Left hindlimb (tissue), 1 donor: ENCODE results near the gene NT5C.
A peak's percentile ranks its signal among the peaks of the same experiment; 100 is the strongest.
"Not testable (repeated sequence)": the region's sequence is repeated elsewhere in the genome, so short reads cannot be mapped to it uniquely, and the experiment has no call there.

ENCODE experiments used
- DNase-seq: peaks from one replicate; pipeline ENCODE4 v3.0.0-alpha.2; 2018

The NT5C gene

DNA sequence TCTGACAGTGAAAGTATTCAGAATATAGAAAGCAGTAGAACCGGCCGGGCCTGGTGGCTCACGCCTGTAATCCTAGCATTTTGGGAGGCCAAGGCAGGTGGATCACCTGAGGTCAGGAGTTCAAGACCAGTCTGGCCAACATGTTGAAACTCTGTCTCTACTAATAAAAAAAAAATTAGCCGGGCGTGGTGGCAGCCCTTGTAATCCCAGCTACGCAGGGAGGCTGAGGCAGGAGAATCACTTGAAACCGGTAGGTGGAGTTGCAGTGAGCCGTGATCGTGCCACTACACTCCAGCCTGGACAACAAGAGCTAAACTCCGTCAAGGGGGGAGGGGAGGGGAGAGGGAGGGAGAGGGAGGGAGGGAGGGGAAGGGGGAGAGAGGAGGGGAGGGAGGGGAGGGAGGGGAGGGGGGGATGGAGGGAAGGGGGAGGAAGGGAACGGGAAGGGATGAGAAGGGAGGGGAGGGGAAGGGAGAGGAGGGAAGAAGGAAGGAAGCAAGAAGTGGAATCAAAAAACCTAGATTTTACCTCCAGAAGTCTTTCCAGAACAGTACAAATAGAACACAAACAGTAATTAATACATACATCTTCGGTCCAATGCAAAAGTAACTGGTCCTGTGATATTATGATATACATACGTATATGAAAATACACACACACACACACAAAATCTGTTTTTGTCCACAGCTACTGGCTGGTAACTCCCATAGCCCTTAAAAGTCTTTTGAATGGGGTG, 10.9 kb upstream of the NT5C start:
- DNase-seq = no peak

- DNase-seq = no peak
Observed at GRCh38 chr17:75138519-75138918, 7.0 kb upstream of the NT5C start.

DNA sequence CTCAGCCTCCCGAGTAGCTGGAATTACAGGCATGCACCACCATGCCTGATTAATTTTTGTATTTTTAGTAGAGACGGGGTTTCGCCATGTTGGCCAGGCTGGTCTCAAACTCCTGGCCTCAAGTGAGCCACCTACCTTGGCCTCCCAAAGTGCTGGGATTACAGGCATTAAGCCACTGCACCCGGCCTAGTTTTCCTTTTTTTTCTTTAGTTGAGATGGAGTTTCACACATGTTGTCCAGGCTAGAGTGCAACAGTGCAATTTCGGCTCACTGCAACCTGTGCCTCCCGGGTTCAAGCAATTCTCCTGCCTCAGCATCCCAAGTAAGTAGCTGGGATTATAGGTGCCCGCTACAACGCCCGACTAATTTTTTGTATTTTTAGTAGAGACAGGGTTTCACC, 6.2 kb upstream of the NT5C start:
- DNase-seq = not testable (repeated sequence)

DNA sequence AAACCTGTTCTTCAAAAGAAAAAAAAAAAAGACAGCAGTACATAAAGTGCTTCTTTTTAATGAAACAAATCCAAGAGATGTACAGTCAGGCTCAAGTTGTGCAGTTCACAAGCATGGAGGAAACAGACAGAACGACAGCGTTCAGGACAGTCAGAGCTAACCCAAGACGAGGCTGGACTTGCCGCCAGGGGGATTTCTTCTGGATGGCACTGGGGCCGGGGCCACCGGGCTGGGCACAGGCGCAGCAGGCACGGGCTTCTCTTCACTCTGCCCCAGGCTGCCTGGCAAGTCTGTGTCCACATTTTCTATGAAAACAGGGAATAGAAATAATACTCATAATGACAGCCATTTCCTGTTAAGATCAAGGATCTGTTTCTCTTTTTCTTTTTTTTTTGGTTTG, 4.4 kb upstream of the NT5C start:
- no peak for DNase-seq

- no peak for DNase-seq
Observed at GRCh38 chr17:75135452-75135851, 3.9 kb upstream of the NT5C start.

- not testable (repeated sequence) for DNase-seq
Observed at GRCh38 chr17:75133607-75134347, 2.2 kb upstream of the NT5C start.

- DNase-seq = no peak
Observed at GRCh38 chr17:75133001-75133400, 1.5 kb upstream of the NT5C start.

DNA sequence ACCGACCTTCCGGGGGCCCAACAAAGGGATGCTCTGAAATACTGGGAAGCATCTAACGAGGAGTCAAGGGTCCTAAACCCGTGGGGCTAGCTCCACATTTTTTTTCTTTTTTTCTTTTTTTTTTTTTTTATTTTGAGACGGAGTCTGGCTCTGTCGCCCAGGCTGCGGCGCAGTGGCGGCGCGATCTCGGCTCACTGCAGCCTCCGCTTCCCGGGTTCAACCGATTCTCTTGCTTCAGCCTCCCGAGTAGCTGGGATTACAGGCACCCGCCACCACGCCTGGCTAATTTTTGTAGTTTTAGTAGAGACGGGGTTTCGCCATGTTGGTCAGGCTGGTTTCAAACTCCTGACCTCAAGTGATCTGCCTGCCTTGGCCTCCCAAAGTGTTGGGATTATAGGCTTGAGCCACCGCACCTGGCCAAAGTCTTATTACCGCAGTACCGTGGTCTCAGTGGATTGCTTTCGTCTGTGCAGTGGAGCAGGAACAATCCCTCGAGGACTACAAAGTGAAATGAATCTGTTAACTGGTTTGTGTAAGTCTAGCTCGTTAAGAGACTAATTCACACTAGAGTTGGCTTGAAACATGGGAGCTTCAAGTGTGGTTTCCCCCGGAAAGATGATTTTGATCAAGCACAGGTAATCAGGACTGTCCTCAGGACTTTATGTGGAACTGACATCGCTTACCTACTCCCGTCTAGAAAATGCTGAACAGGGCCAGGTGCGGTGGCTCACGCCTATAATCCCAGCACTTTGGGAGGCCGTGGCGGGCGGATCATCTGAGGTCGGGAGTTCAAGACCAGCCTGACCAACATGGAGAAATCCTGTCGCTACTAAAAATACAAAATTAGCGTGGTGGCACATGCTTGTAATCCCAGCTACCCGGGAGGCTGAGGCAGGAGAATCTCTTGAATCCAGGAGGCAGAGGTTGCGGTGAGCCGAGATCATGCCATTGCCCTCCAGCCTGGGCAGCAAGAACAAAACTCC, 767 bp upstream of the NT5C start:
- DNase-seq = not testable (repeated sequence)

DNA sequence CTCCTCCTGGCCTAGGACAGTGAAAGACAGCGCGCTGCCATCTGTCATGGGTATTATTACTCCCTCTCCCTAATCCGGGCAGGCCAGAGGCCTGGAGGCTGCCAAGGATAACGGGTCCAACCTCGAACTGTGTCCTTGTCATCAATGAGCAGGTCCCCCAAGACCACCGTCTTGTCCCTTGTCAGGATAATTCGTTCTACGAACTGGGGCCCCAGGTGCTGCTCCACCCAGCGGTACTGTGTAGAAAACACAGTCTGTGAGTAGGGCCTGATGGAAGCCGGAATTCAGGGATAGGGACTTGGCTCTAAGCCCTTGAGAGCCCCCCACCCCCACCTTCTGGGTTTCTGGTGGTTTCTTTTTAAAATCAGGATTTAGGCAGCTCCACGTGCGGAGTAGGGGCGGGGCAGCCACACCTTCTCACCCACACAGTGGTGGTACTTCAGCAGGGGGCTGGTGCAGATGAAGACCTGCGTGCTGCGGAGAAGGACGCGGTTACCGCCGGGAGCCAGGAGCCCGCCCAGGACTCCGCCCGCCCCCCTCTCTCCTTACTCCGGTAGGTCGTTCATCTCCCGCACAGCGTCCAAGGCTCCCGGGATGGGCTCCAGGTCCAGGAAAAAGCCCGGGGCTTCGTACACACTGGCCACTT, 787 bp downstream of the NT5C start:
- peak; percentile 72 for DNase-seq

DNA sequence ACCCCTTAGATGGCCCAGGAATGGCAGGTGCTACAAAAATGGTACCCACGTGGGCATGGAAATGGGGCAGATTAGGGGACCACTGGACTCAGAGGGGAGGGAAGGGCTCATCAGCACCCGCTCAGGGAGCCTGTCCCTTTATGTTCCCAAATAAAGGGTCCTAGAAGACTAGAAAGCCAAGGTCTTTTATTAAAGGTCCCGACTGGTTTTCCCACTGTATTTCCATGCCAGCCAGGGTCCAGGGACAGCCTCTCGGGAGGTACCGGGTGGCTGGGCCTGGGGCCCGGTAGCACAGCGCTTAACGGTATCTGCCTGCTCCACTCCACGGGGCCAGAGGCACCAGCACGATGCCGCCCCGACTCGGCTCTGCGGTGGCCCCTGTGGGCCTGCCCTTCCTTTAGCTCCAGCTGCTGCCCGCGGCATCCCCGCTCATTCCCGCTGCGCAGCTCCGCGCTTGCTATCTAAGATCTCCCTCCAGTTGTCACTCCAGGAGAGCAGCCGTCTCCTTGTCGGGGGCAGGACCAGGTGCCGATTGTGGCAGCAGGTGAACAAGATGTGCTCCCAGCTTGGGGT, 1.4 kb downstream of the NT5C start:
- DNase-seq = no peak

- no peak for DNase-seq
Observed at GRCh38 chr17:75129576-75129975, 2.0 kb downstream of the NT5C start.

DNA sequence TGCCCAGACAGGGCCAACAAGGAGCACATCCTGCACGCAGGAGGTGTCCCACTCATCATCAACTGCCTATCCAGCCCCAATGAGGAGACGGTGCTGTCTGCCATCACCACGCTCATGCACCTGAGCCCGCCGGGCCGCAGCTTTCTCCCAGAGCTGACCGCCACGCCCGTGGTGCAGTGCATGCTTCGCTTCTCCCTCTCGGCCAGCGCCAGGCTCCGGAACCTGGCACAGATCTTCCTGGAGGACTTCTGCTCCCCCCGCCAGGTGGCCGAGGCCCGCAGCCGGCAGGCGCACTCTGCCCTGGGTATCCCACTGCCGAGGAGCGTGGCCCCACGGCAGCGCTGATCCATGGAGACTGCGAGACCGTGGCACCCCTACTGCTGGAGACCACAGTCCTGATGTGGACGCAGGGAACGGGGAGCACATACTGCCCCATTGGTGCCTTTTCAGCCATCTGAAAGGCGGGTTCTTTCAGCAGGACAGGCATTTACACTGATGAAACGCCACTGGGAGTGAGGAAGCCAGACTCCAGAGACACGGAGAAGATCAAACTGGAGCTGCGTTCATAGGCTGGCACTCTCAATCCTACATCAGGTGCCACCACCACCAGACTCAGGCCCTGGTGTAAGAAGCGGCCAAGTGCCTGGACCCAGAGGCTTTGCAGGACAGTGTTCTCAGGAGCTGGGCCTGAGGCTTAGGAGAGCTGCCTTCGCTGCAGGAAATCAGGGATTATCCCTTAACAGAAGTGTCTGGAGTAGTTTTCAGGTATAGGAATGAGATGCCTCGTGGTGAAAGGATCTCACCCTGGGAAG, 2.6 kb downstream of the NT5C start:
- DNase-seq = no peak

DNA sequence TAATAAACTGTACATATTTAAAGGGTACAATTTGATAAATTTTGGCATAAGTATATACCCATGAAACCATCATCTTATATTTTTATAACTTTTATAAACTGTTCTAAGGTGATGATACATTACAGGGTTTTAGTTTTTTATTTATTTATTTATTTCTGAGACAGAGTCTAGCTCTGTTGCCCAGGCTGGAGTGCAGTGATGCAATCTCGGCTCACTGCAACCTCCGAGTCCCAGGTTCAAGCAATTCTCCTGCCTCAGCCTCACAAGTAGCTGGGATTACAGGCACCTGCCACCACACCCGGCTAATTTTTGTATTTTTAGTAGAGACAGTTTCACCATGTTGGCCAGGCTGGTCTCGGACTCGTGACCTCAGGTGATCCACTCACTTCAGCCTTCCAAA, 3.6 kb downstream of the NT5C start:
- not testable (repeated sequence) for DNase-seq

GRCh38 chr17:75126954-75127353, 4.6 kb downstream of the NT5C start:
- DNase-seq = no peak

GRCh38 chr17:75125984-75126383, 5.6 kb downstream of the NT5C start:
- DNase-seq = no peak

- DNase-seq = no peak
Observed at GRCh38 chr17:75124819-75125162, 6.8 kb downstream of the NT5C start.

GRCh38 chr17:75124041-75124818, 7.3 kb downstream of the NT5C start:
- no peak for DNase-seq

DNA sequence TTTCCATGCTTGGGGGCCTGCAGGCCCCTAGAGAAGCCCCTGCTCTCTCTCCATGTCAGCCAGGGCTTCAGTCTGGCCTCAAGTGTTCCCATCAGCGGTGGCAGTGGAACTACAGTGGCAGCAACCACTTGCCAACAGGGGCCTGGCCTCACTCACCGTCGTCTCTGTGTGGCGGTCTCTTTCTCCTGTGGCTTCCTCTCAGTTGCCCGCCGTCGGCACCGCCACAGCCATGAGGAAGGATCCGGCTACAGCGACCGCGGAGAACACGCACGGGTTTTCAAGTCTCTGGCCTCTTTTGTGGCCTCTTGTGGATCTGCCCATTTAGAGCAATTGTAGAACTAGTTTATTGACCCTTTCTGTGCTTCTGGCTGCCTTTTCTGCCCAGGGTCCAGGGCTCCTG, 13.2 kb downstream of the NT5C start:
- DNase-seq = no peak

DNA sequence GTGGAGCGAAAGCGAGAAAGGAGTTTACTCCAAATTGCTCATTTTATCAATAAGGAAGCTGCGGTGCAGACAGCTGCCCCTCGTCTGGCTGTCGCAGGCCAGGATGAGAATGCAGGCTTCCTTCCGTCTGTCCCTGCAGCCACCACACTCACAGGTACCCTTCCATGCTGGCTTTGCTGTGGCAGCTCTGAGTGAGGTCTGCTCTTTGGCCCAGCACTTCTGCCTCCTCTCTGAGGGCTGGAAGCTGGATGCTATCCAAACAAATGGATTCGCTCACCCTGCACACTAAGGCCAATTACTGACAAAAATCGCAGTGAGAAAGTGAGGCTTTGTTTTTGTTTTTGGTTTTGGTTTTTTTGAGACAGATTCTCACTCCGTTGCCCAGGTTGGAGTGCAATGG, 14.8 kb downstream of the NT5C start:
- no peak for DNase-seq

DNA sequence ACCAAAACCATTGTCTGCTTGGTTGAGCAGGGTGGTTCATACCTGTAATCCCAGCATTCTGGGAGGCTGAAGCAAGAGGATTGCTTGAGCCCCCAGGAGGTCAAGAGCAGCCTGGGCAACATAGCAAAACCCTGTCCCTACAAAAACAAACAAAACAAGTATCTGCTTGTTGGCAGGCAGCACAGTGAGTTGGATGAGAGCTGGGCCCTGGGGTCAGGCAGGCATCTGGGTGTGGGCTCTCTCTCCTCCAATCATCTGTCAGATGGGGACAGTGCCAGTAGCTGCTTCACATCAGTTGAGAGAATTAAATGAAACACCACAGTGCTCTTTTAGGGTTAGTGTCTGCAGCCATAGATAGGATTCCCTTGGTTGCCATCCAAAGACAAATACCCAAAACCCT, 16.0 kb downstream of the NT5C start:
- DNase-seq = no peak
